Measurements from ENCODE around the gene VDR. TPM values are rescaled to one million over a fixed set of nuclear protein-coding genes. Genes with fewer than 3 reads are reported as not detected.

Gene VDR
- total and polyA plus RNA-seq, 2 experiments from 2014 or later, result not detected

DNA sequence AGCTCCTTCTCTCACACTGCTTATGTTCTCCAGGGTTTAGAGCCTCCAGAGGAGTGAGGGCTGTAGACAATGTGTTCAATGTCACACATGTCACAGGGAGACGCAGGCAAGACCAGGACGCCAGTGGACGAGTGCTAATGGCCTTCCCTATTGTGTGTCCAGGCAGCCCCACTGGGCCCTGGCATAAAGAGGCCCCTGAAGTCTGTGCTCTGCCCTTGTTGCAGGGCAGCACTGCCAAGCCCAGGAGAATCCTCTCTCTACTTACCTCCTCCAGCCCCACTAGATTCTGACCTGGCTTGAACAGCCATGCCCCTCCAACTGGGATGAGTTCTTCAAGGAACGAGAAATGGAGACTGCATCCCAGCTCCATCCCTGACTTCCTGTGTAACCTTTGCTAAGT lies 33.8 kb upstream of the VDR start:
- no peaks in the 10 kb centered on the region for H3K36me3 ChIP-seq

GRCh38 chr12:47938093-47938492 lies 33.3 kb upstream of the VDR start:
- peak in 1 of 2 donors; percentile 21 for DNase-seq (ENCODE audit: low read depth in 1 of 2, low spot score in 1 of 2)
- TF ChIP-seq, protein P1, sequence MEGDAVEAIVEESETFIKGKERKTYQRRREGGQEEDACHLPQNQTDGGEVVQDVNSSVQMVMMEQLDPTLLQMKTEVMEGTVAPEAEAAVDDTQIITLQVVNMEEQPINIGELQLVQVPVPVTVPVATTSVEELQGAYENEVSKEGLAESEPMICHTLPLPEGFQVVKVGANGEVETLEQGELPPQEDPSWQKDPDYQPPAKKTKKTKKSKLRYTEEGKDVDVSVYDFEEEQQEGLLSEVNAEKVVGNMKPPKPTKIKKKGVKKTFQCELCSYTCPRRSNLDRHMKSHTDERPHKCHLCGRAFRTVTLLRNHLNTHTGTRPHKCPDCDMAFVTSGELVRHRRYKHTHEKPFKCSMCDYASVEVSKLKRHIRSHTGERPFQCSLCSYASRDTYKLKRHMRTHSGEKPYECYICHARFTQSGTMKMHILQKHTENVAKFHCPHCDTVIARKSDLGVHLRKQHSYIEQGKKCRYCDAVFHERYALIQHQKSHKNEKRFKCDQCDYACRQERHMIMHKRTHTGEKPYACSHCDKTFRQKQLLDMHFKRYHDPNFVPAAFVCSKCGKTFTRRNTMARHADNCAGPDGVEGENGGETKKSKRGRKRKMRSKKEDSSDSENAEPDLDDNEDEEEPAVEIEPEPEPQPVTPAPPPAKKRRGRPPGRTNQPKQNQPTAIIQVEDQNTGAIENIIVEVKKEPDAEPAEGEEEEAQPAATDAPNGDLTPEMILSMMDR (IDR thresholded peaks at IDR 0.05; ENCODE audit: low read depth, low read length), result no peak
- Histone ChIP-seq H3K4me1 (ENCODE audit: low read depth) (peaks cover 5% of the 10 kb centered on the region), H3K4me3 (no peak overlapping the region), H3K27ac (no peak overlapping the region), H3K27me3 (no peaks in the 10 kb centered on the region), H3K9me3 (ENCODE audit: low read depth) (no peaks in the 10 kb centered on the region), H3K36me3 (no peaks in the 10 kb centered on the region)

More for the DNA sequence above, 33.8 kb upstream of the VDR start:
- H3K27me3 ChIP-seq, result no peaks in the 10 kb centered on the region
- no peak overlapping the region for H3K27ac ChIP-seq
- no peak for DNase-seq (ENCODE audit: low read depth in 1 of 2, low spot score in 1 of 2)
- H3K9me3 ChIP-seq (ENCODE audit: low read depth), result no peaks in the 10 kb centered on the region
- TF ChIP-seq, protein P1 (IDR thresholded peaks at IDR 0.05; ENCODE audit: low read depth, low read length), result no peak
- H3K4me1 ChIP-seq (ENCODE audit: low read depth), result peaks cover 5% of the 10 kb centered on the region
- H3K4me3 ChIP-seq, result no peak overlapping the region

GRCh38 chr12:47935184-47935583 lies 30.4 kb upstream of the VDR start:
- Histone ChIP-seq H3K9me3 (ENCODE audit: low read depth) (no peaks in the 10 kb centered on the region), H3K36me3 (no peaks in the 10 kb centered on the region), H3K27ac (no peak overlapping the region), H3K27me3 (peaks cover 7% of the 10 kb centered on the region), H3K4me1 (ENCODE audit: low read depth) (peaks cover 5% of the 10 kb centered on the region), H3K4me3 (no peak overlapping the region)
- peak; percentile 26 to 91 for DNase-seq (ENCODE audit: low read depth in 1 of 2, low spot score in 1 of 2)
- TF ChIP-seq, protein P1 (IDR thresholded peaks at IDR 0.05; ENCODE audit: low read depth, low read length), result no peak

- no peak overlapping the region for H3K4me3 ChIP-seq
- TF ChIP-seq, protein P1 (IDR thresholded peaks at IDR 0.05; ENCODE audit: low read depth, low read length), result no peak
- H3K27me3 ChIP-seq, result peaks cover 32% of the 10 kb centered on the region
- no peaks in the 10 kb centered on the region for H3K4me1 ChIP-seq (ENCODE audit: low read depth)
- no peak overlapping the region for H3K27ac ChIP-seq
- no peak for DNase-seq (ENCODE audit: low read depth in 1 of 2, low spot score in 1 of 2)
- H3K36me3 ChIP-seq, result no peaks in the 10 kb centered on the region
- no peaks in the 10 kb centered on the region for H3K9me3 ChIP-seq (ENCODE audit: low read depth)
Measured at GRCh38 chr12:47931187-47931586, 26.4 kb upstream of the VDR start.

DNA sequence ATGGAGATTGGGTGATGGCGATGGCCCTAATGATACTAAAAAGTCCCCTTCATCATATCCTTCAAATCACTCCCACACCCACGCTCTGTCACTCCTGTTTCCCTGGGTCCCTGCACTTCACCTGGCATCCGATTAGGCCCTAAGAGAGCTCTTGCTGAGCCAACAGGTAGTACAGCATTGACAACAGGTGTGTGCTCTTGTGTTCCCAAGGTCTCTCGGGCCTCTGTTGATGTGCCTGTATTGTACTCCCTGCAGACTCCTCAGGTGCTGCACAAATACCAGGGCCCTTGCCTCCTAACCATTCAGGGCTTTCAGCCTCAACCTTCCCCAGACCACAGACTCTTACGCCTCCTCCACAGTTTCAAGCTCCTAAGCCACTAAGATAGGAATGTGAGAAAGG lies 25.8 kb upstream of the VDR start:
- no peak for DNase-seq (ENCODE audit: low read depth in 1 of 2, low spot score in 1 of 2)
- Histone ChIP-seq H3K27ac (no peak overlapping the region), H3K36me3 (no peaks in the 10 kb centered on the region), H3K9me3 (ENCODE audit: low read depth) (no peaks in the 10 kb centered on the region), H3K4me3 (no peak overlapping the region), H3K27me3 (peaks cover 37% of the 10 kb centered on the region), H3K4me1 (ENCODE audit: low read depth) (no peaks in the 10 kb centered on the region)
- TF ChIP-seq, protein P1 (IDR thresholded peaks at IDR 0.05; ENCODE audit: low read depth, low read length), result no peak

DNA sequence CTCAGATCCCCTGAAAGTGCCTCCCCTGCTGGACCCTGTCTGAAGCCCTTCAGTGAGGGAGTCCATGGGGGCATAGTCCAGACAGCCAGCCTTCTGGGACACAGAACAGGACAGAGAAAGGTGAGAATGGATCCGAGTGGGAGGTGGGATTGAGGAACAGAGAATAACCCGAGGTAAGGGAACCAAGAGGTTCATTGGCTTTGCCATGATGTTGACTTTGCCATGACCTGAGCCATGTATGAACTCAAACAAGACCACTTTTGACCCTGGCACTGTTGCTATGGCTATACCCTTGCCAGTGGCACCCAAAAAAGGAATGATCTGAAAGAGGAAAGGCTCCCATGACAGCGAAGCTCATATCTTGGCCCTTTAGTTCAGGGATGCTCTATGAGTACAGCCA lies 22.6 kb upstream of the VDR start:
- H3K36me3 ChIP-seq, result no peaks in the 10 kb centered on the region
- TF ChIP-seq, protein P1 (IDR thresholded peaks at IDR 0.05; ENCODE audit: low read depth, low read length), result no peak
- H3K4me3 ChIP-seq, result no peak overlapping the region
- no peak for DNase-seq (ENCODE audit: low read depth in 1 of 2, low spot score in 1 of 2)
- H3K27me3 ChIP-seq, result peaks cover 50% of the 10 kb centered on the region
- no peaks in the 10 kb centered on the region for H3K4me1 ChIP-seq (ENCODE audit: low read depth)
- H3K9me3 ChIP-seq (ENCODE audit: low read depth), result no peaks in the 10 kb centered on the region
- H3K27ac ChIP-seq, result no peak overlapping the region
